PC-3 (cell line): ENCODE data around the gene DAPK1. TPM values are rescaled to one million over a fixed set of nuclear protein-coding genes. Genes with fewer than 3 reads are reported as not detected.
"Not testable (repeated sequence)": the region's sequence is repeated elsewhere in the genome, so short reads cannot be mapped to it uniquely, and the experiment has no call there.

Experiments
- ATAC-seq: fragments of 200-7000 bp; cut with Tn5 transposase; 2 replicates; pipeline ENCODE4 v1.9.1; 2020; ENCODE audit warnings: mild to moderate bottlenecking, moderate library complexity
- BruUV-seq: library from RNA; stranded (reverse); fragments of 400-500 nt; replicated peaks from 2 replicates; lab custom pipeline; 2021; lab: Mats Ljungman, UMichigan
- CTCF ChIA-PET: fragments of 300-600 bp; sonication (Branson Sonifier 250); formaldehyde crosslinking; loops from one replicate; lab custom pipeline; 2022; ENCODE audit warnings: antibody characterized with exemption; lab: Charles Lee
- POLR2A ChIA-PET: fragments of 300-600 bp; sonication (Branson Sonifier 250); formaldehyde crosslinking; loops from one replicate; lab custom pipeline; 2022; ENCODE audit warnings: antibody characterized with exemption; ENCODE audit not compliant: unreplicated experiment; lab: Charles Lee
- DNase-seq: peaks from one replicate; pipeline ENCODE4 v3.0.0-alpha.2; 2015
- H2AFZ ChIP-seq: fragments of 300-600 bp; sonication (generic); 2 replicates; pipeline ENCODE4 v1.6.0; 2016; ENCODE audit warnings: antibody characterized with exemption, low read length
- H3F3A ChIP-seq: fragments of 300-600 bp; sonication (generic); one replicate; pipeline ENCODE4 v1.6.0; 2017; ENCODE audit warnings: antibody characterized with exemption, low read length, control low read depth, mild to moderate bottlenecking; ENCODE audit not compliant: unreplicated experiment
- H3K27ac ChIP-seq: fragments of 300-600 bp; sonication (generic); 2 replicates; pipeline ENCODE4 v1.5.1; 2016; ENCODE audit warnings: mild to moderate bottlenecking, low read length
- H3K27me3 ChIP-seq: fragments of 300-600 bp; sonication (generic); 2 replicates; pipeline ENCODE4 v1.6.1; 2016; ENCODE audit warnings: low read length, mixed read lengths
- H3K36me3 ChIP-seq: fragments of 300-600 bp; sonication (generic); 2 replicates; pipeline ENCODE4 v1.6.1; 2016; ENCODE audit warnings: low read depth, mixed run types, low read length, mixed read lengths
- H3K4me1 ChIP-seq: fragments of 300-600 bp; sonication (generic); 2 replicates; pipeline ENCODE4 v1.5.1; 2016; ENCODE audit warnings: low read length; ENCODE audit not compliant: insufficient read depth
- H3K4me2 ChIP-seq: fragments of 300-600 bp; sonication (generic); 2 replicates; pipeline ENCODE4 v1.6.0; 2016; ENCODE audit warnings: low read length
- H3K4me3 ChIP-seq: fragments of 300-600 bp; sonication (generic); 2 replicates; pipeline ENCODE4 v1.5.1; 2016; ENCODE audit warnings: mild to moderate bottlenecking, low read length, mixed read lengths
- H3K79me2 ChIP-seq: fragments of 300-600 bp; sonication (generic); 2 replicates; pipeline ENCODE4 v1.6.1; 2017; ENCODE audit warnings: low read length, mixed read lengths
- H3K9ac ChIP-seq: fragments of 300-600 bp; sonication (generic); 2 replicates; pipeline ENCODE4 v1.6.0; 2016; ENCODE audit warnings: mild to moderate bottlenecking, low read length
- H3K9me2 ChIP-seq: fragments of 300-600 bp; sonication (generic); replicated peaks from 2 replicates; pipeline ENCODE4 v1.6.1; 2016; ENCODE audit warnings: mixed run types, low read length, mixed read lengths
- H3K9me3 ChIP-seq: fragments of 300-600 bp; sonication (generic); 2 replicates; pipeline ENCODE4 v1.6.1; 2016; ENCODE audit warnings: low read length, mixed read lengths
- H4K20me1 ChIP-seq: fragments of 300-600 bp; sonication (generic); 2 replicates; pipeline ENCODE4 v1.6.1; 2016; ENCODE audit warnings: low read length, mixed read lengths
- EZH2 ChIP-seq: fragments of 300-600 bp; sonication (generic); IDR thresholded peaks from one replicate; pipeline ENCODE4 v1.6.1; 2017; ENCODE audit warnings: antibody characterized with exemption, mild to moderate bottlenecking, low read length; ENCODE audit not compliant: unreplicated experiment
- EZH2phosphoT487 ChIP-seq: fragments of 300-600 bp; sonication (generic); IDR thresholded peaks from 2 replicates; pipeline ENCODE4 v1.6.1; 2018; ENCODE audit warnings: mild to moderate bottlenecking, antibody characterized with exemption, low read length, borderline replicate concordance
- intact Hi-C: fragments of 100-400 bp; cut with micrococcal nuclease; formaldehyde crosslinking; loops from 2 replicates; pipeline ENCODE4 v1.9.0; 2023
- total RNA-seq: library from RNA; depleted of rRNA; stranded (reverse); fragments of >200 nt; gene quantifications from 2 replicates; pipeline ENCODE4 v1.2.3, GENCODE V29; 2014
- TF ChIP-seq, protein P1 (sequence below): fragments of 300-600 bp; sonication (generic); conservative IDR thresholded peaks from 2 replicates; pipeline ENCODE4 v1.5.1; 2017; ENCODE audit warnings: antibody characterized with exemption, low read depth, mild to moderate bottlenecking, low read length

The DAPK1 gene
- total RNA-seq, 1 experiment from 2014 or later: not detected

DNA sequence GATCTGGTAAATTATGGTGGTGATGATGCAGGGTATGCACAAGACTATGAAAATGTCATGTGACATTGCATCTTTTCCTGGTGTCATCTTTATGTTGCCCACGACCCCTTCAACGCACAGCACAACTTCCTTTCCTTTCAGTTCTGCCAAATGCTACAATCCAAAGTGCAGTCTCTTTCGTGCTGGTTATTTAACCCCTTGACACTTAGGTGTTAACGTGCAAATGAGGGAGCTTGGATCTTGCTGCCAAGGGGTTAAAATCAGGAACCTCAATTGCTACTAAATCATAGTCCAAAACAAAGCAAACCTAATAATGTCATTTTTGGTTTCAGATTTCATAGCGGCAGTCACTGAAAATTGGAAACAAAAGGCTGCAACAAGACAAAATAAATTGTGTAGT is 244.2 kb downstream of the DAPK1 start:
- 0 out of 2 replicates have a peak, but pooled peaks cover 6% of the 10 kb centered on the region for H3K9me3 ChIP-seq
- no peaks in the 10 kb centered on the region for H4K20me1 ChIP-seq
- ATAC-seq (no peak), DNase-seq (no peak)
- no peaks in the 10 kb centered on the region for H3F3A ChIP-seq
- ChIA-PET CTCF (no interaction called here), POLR2A (no interaction called here)
- H3K27ac ChIP-seq: no peak overlapping the region
- no peaks in the 10 kb centered on the region for H3K9me2 ChIP-seq
- TF ChIP-seq, protein P1, sequence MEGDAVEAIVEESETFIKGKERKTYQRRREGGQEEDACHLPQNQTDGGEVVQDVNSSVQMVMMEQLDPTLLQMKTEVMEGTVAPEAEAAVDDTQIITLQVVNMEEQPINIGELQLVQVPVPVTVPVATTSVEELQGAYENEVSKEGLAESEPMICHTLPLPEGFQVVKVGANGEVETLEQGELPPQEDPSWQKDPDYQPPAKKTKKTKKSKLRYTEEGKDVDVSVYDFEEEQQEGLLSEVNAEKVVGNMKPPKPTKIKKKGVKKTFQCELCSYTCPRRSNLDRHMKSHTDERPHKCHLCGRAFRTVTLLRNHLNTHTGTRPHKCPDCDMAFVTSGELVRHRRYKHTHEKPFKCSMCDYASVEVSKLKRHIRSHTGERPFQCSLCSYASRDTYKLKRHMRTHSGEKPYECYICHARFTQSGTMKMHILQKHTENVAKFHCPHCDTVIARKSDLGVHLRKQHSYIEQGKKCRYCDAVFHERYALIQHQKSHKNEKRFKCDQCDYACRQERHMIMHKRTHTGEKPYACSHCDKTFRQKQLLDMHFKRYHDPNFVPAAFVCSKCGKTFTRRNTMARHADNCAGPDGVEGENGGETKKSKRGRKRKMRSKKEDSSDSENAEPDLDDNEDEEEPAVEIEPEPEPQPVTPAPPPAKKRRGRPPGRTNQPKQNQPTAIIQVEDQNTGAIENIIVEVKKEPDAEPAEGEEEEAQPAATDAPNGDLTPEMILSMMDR: no peak
- TF ChIP-seq EZH2: no peak
- no peak for TF ChIP-seq EZH2phosphoT487
- H3K9ac ChIP-seq: no peak overlapping the region
- H3K79me2 ChIP-seq: no peaks in the 10 kb centered on the region
- H3K27me3 ChIP-seq: no peaks in the 10 kb centered on the region
- H3K4me3 ChIP-seq: no peak overlapping the region
- no TSS peak for BruUV-seq
- H3K36me3 ChIP-seq: no peaks in the 10 kb centered on the region
- H3K4me1 ChIP-seq: no peaks in the 10 kb centered on the region
- no peak overlapping the region for H2AFZ ChIP-seq
- intact Hi-C loops: no loop called here
- no peak overlapping the region for H3K4me2 ChIP-seq

DNA sequence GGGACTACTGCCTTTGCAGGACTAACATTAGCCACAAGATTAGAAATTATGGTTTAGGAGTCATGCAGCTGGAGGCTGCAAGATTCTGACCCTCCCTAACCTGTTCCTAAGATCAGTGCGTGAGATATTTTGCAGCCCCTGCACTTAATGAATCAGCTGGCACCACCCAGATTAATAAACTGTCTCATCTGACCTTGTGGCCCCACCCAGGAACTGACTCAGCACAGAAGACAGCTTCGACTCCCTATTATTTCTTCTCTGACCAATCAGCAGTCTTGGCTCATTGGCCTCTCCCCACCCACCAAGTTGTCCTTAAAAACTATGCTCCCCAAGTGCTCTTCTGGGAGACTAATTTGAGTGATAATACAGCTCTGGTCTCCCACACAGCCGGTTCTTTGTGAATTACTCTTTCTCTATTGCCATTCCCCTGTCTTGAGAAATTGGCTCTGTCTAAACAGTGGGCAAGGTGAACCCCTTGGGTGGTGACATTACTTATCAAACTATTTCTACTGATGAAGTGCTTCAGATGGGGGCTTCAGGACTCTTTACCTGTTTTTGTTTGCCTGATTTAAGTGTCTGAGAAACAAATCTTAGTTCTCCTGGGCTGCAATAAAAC is 245.3 kb downstream of the DAPK1 start:
- H3F3A ChIP-seq: no peaks in the 10 kb centered on the region
- H2AFZ ChIP-seq: no peak overlapping the region
- H3K4me1 ChIP-seq: no peaks in the 10 kb centered on the region
- H4K20me1 ChIP-seq: no peaks in the 10 kb centered on the region
- H3K9ac ChIP-seq: no peak overlapping the region
- BruUV-seq: no TSS peak
- no peak overlapping the region for H3K4me2 ChIP-seq
- intact Hi-C loops: no loop called here
- ATAC-seq (no peak), DNase-seq (no peak)
- no peaks in the 10 kb centered on the region for H3K9me2 ChIP-seq
- no peaks in the 10 kb centered on the region for H3K27me3 ChIP-seq
- no peak overlapping the region for H3K27ac ChIP-seq
- TF ChIP-seq, protein P1: no peak
- TF ChIP-seq EZH2 (no peak), EZH2phosphoT487 (no peak)
- 0 out of 2 replicates have a peak, but pooled peaks cover 6% of the 10 kb centered on the region for H3K9me3 ChIP-seq
- ChIA-PET POLR2A (no interaction called here), CTCF (no interaction called here)
- H3K4me3 ChIP-seq: no peak overlapping the region
- H3K79me2 ChIP-seq: no peaks in the 10 kb centered on the region
- H3K36me3 ChIP-seq: no peaks in the 10 kb centered on the region

DNA sequence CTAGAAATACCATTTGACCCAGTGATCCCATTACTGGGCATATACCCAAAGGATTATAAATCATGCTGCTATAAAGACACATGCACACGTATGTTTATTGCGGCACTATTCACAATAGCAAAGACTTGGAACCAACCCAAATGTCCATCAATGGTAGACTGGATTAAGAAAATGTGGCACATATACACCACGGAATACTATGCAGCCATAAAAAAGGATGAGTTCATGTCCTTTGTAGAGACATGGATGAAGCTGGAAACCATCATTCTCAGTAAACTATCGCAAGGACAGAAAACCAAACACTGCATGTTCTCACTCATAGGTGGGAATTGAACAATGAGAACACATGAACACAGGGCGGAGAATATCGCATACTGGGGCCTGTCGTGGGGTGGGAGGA is 246.6 kb downstream of the DAPK1 start:
- POLR2A ChIA-PET, H3K79me2 ChIP-seq, intact Hi-C loops, H3K4me3 ChIP-seq, H3K36me3 ChIP-seq, CTCF ChIA-PET, H3F3A ChIP-seq, H3K9ac ChIP-seq, DNase-seq, H4K20me1 ChIP-seq, H3K27me3 ChIP-seq, BruUV-seq, H2AFZ ChIP-seq, H3K4me2 ChIP-seq, ATAC-seq, H3K4me1 ChIP-seq, H3K27ac ChIP-seq, H3K9me2 ChIP-seq, H3K9me3 ChIP-seq: not testable (repeated sequence)
